GM19372 (cell line): ENCODE measurements around the gene NOP56.

Experiments used
- ATAC-seq: cut with Tn5 transposase; IDR thresholded peaks from one replicate; pipeline ENCODE4 v1.9.1; 2021; ENCODE audit warnings: mild to moderate bottlenecking, low read depth, moderate library complexity; ENCODE audit not compliant: unreplicated experiment

Gene NOP56

DNA sequence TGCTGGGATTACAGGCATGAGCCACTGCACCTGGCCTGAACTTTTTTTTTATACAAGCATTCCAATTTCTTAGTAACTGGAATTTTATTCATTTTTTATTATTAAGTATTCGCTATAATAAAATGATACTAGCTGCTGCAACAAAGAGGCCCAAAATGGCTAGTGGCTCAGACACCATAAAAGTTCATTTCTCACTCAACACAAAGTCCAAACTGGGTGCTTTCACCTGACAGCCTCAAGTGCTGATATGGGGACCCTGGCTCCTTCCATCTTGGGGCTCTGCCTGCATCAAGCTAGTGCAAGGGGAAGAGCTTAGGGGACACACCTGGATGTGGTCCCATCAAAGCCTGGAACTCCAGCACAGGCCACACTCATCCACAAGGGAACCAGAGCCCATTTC is 12.2 kb upstream of the NOP56 start:
- no peak for ATAC-seq

DNA sequence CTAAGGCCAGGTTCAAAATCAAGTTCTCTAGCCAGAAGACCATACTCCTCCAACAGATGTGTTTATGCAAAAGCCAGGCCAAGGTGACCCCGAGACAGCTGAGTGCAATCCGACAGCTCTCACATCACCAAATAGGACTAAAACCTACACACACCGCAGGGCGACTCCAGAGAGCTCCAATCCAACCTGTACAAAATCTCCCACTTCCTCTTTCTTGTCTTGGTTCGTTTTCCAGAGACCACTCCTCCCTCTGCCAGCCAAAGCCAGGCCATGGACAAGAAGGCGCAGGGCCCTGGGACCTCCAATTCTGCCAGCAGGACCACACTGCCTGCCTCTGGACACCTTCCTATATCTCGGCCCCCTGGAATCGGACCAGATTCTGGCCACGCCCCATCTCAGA is 11.5 kb upstream of the NOP56 start:
- no peak for ATAC-seq

DNA sequence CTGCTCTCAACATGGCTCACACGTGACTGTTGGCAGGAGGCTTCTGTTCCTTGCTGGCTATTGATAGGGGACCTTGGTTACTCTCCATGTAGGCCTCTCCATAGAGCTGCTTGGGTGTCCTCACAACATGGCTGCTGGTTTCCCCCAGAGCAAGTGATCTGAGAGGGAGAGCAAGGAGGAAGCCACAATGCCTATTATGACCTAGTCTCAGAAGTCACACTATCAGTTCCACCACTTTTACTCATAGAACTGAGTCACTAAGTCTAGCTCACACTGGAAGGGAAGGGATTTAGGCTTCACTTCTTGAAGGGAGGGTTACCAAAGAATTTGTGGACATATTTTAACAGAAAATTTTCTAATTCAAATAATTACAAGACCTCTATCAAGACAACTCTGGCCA is 8.7 kb upstream of the NOP56 start:
- no peak for ATAC-seq

DNA sequence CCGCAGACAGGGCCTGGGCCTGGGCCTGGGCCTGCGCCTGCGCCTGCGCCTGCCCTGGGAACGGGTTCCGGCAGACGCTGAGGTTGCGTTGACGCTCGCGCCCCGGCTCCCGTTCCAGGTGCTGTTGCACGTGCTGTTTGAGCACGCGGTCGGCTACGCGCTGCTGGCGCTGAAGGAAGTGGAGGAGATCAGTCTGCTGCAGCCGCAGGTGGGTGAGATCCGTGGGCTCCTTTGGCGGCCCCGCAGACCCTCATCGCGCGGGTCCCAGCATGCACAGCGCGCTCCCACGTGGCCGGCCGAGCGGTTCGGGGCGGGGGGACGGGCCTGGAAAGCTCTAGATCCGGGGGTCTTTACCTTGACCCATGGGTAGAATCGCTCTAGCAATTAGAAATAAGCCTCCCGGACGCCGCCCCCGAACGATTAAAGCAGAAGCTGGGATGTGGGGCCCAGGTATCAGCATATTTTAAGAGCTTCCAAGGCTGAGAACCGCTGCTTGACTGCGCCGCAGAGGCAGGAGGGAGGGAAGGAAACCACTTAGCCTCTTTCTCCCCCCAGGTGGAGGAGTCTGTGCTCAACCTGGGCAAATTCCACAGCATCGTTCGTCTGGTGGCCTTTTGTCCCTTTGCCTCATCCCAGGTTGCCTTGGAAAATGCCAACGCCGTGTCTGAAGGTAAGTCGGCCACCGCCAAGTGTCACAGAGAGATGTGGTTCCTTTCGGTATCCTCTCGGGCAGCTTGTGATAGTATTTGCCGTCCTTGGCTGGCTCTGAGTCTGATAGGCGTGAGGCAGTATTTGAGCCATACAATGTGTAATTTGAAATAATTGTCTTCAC is 508 bp downstream of the NOP56 start:
- ATAC-seq = peak; percentile 32

DNA sequence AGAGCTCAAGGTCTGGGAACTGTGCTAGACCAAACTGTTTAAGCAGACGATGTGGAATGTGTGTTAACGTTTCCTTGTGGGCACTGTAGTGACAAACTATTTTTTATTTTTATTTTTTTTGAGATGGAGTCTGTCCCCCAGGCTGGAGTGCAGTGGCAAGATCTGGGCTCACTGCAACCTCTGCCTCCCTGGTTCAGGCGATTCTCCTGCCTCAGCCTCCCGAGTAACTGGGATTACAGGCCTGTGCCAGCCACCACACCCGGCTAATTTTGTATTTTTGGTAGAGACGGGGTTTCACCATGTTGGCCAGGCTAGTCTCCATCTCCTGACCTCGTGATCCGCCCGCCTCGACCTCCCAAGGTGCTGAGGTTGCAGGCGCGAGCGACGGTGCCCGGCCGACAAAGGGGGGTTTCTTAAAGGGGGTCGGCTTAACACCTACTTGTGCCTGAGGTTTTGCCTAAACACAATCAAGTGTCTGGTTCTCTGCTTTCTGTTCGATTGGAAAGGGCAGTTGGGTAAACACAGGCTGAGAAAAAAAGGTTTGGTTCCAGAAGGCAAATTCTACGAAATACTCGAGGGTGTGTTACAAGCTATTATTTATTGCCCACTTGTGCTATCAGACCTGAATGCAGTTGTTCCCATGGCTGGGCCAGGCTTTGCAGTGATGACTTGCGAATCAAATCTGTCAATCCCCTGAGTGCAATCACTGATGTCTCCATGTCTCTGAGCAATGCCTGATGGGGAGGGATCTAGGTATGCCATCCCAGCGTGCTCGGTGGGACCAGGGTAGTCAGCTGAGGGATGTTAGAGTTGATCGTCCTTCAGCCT is 1.3 kb downstream of the NOP56 start:
- no peak for ATAC-seq

DNA sequence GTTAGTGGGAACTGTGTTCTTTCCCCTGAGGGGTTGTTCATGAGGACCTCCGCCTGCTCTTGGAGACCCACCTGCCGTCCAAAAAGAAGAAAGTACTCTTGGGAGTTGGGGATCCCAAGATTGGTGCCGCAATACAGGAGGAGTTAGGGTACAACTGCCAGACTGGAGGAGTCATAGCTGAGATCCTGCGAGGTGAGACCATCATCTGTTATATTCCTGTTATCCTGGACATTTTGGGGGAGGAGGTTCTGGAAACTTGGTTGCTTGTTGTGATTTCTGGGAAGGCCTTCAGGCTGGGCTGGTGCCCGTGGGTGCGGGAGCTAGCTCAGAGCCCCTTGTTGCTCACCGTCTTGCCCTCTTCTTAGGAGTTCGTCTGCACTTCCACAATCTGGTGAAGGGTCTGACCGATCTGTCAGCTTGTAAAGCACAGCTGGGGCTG is 2.0 kb downstream of the NOP56 start:
- no peak for ATAC-seq

DNA sequence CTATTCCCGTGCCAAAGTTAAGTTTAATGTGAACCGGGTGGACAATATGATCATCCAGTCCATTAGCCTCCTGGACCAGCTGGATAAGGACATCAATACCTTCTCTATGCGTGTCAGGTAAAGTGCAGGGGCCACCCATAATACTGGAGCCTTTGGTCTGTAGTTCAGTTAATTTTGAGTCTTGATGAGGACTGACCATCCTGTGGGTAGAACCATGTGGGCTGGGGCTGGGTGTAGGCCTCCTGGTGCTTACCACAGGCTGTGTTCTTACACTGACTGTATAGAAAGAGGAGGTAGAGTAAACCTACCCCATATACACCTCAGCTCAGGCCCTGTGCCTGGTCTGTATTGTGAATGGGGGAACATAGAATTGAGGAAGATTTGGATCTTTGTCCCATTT is 2.4 kb downstream of the NOP56 start:
- ATAC-seq = no peak

DNA sequence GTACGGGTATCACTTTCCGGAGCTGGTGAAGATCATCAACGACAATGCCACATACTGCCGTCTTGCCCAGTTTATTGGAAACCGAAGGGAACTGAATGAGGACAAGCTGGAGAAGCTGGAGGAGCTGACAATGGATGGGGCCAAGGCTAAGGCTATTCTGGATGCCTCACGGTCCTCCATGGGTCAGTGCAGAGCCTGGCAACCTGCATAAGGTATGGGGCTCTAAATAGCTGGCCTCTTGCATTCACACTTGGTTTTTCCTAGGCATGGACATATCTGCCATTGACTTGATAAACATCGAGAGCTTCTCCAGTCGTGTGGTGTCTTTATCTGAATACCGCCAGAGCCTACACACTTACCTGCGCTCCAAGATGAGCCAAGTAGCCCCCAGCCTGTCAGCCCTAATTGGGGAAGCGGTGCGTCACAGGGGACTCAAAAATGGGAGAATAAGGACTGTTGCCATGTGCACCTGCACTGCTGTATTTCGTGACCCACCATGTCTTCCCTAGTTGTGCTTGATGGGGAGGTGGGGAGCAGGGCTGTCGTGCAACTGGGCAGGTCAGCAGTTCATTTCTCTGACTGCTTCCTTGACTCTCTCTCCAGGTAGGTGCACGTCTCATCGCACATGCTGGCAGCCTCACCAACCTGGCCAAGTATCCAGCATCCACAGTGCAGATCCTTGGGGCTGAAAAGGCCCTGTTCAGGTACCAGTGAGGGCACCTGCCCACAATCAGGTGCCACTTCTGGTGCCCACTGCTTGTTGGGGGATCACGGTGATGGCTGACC is 3.1 kb downstream of the NOP56 start:
- no peak for ATAC-seq

DNA sequence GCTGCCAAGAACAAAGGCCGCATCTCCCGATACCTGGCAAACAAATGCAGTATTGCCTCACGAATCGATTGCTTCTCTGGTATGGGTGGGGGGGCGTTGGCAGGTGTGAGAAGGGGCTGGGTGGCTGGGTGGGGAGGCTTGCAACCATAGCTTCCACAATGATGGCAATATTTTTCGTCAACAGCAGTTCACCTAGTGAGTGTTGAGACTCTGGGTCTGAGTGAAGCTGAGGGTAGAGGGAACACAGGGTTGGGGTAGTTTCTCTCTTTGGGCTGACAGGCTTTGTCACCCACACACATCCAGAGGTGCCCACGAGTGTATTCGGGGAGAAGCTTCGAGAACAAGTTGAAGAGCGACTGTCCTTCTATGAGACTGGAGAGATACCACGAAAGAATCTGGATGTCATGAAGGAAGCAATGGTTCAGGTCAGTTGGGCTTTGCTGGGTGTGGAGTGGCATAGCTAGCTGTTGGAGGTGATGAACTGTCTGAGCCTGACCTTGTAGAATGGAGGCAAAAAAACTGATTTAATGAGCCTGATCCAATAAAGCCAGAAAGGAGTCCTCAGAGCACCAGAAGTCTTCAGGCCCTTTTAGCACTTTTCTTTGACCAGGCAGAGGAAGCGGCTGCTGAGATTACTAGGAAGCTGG is 4.2 kb downstream of the NOP56 start:
- no peak for ATAC-seq

DNA sequence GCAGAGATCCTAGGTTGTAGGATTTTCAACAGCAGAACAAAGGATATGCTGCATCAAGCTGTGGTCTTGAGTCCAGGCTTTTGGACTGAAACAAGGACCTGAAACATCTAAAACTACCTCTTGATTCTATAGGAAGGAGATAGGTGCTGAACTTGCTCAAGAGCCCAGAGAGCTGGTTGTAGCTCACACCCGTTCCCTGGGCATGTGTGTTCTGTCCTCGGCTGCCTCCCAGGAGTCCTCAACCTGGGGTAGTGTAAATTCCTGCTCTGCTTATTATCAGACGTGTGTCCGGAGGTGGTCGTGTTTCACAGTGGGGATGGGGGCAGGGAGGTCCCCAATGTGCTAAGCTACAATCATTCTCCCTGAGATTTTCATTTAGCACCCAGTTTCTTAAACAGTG is 4.8 kb downstream of the NOP56 start:
- no peak for ATAC-seq

DNA sequence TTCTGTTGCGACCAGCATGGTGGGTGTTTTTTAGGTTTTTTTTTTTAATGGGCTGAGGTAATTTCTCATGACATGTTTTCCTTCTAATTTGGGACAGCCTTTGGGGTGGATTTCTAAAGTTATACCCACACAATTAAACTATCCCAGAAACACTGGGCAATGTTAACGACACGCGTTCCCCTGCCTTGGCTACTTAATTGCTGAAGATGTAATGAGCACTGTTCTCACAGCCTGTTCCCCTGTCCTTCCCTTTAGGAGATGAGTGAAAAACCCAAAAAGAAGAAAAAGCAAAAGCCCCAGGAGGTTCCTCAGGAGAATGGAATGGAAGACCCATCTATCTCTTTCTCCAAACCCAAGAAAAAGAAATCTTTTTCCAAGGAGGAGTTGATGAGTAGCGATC is 5.2 kb downstream of the NOP56 start:
- ATAC-seq = no peak

DNA sequence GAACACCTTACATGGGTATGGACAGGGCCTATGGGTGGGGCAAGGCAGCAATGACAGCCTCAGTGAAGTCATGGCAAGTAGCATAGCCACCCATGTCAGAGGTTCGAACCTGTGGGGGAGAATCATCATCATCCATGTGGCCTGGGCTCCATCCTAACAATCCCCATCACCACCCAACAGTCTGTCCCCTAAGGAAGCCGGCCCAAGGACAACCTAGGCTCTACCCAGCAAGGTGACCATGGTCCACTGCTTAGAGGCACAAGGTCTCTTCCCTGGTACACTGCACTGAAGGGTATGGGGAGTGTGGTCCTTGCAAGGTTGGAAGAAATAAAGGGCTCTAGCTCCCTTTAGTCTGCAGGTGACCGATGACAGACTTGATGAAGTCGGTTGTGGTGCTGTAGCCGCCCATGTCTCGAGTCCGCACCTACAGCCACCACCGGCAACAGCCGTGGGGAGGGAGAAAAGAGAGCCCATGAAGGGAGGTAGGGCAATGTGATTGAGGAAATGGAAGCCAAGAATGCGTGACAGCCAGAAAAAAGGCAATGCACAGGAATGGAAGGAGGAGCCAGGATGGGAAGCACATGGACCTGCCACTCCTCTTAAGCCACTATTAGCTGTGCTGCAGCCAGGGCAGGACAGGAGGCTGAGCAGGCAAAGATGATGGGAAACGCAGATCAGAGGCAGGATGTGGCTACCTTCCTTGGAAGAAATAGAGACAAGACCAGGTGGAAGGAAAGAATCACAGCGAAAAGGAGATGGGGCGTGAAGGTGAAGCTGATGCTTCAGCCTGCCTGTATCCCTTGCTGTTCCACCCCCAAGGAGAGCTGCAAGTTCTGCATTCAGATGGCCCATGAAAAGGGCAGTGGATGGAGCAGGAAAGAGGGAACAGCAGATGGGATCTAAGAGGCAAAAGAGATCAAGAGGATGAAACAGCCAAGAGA is 6.3 kb downstream of the NOP56 start:
- no peak for ATAC-seq

DNA sequence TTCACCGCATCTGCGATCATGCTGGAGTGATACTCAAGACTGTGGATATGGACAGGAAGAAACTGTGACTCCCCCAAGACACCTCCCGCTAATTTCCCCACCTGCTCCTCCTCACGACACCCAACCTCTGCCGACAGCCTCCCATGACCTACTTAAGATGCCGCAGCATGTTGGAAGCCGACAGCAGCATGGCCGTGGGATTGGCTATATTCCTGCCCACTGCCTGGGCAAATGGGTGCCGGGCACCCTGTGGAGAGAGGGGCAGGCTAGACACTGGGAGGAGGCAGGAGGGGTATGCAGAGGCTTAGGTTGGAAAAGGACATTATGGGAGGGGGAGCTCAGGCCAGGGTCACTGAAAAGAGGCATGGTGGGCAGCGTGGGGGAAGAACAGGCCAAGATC is 7.1 kb downstream of the NOP56 start:
- no peak for ATAC-seq

DNA sequence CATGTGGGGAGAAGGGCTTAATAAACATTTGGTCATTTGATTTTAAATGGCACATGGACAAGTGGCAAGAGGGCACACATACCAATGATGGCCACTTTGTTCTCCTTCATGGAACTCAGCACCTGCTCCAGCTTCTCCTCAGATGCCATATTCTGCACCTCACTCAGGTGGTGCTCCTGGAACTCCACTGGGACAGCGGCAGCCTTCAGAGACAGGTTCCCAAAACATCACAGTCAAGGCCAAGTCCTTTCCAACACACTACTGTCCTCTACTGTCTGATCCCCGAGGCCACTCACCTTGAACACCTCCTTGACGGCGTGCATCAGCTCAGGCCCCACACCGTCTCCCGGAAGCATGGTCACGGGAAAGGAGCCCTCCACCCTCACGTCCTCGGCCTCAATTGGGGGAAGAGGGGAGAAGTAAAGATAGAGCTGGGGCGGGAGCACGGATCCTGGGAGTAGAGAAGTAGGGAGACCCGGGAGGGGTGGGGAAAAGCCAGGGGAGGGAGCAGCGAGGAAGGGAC is 11.0 kb downstream of the NOP56 start:
- ATAC-seq = no peak

DNA sequence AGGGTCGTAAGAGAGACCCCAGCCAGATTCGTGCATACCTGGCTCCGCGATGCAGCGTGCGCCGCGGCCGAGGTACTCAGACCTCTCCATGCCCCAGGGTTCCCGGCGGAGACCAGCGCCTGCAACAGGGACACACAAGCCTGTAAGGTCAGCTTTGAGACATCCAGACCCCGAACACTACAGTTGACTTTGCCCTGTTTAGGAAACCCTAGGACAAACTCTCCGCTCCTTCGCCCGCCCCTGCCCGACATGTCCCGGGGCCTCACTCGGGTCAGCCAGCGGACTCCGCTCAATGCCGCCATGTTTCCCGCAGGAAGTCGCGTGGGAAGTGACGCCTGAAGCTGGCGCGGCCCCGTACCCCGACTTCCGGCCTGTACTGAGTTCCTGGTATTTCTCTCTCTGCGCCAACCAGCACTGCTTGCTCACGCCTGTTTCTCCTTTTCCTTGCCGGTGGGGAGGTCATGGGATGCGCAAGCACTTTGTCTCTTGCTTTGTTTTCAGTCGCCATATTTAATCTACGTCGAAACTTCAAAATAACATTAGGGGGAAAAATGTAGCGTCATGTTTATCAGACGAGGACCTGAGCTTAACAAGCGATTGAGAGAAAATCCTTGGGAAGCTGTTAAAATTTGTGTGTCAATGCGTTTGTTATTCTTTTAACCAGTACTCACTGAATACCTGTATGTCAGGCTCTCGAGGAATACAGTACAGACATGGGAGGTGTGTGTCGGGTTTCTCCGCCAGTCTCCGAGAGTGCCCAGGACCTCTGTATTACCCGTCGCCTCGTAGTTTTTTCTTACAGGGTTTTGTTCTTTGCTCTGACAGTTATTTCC is 11.7 kb downstream of the NOP56 start, which contains the start of gene IDH3B:
Gene IDH3B, minus strand, starts transcription at position 330 of the 833 bp plus-strand sequence. Its CDS starts 28 bp downstream, at position 302.
- ATAC-seq = peak; percentile 97

DNA sequence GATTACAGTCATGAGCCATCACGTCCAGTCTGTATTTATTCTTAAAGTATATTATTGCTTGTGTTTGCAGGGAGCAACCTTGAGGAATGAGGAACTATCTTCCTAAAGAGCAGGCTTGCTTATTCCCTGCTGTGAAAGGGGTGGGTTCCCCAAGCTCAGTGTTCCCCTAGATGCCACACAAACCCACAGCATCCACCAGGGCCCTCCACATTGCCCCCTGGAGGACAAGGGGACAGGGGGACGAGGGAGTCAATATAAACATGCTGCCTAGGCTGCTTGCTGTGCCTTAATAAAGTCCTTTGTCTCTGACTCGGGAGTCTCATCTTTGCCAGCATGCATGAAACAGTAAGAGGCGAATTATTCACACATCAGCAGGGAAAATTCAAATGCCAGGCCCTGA is 19.5 kb downstream of the NOP56 start:
- no peak for ATAC-seq

DNA sequence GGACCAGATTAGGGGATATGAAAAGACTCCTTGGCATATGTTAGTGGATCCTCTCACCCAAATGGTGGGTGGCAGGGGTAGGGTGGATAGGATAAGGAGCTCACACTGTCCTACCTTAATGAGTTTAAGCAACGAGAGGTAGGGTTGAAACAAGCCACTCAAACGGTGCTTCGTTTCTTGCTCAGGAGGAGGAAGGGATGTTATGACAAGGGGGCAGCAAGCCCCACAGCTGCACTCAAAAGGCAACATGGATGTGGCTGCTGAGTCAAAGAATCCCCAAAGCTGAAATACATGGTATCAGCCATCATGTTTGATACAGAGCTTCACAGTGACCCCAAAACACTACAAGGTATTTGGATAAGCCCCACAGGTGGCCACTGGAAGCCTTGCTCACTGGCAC is 20.0 kb downstream of the NOP56 start:
- ATAC-seq = no peak

DNA sequence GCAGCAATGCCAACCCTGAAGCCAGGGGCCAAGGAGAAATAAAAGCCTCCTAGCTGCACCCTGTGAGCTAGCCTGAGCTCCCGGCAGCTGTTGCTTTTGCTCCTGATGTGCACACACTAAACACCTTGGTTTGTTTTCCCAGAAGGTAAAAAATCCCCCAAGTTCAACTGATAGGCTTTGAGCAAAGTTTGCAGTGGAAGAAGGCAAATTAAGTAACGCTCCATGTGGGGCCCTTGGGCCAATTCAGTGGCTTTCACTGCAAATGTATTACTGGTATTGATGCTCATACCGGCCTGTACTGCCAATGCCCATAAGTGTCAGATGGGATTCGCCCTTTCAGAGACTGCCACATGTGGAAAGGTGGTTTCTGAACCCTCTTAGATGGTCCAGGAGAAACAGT is 21.0 kb downstream of the NOP56 start:
- no peak for ATAC-seq
